ENCODE measurements around the gene CSRP2.
A peak's percentile ranks its signal among the peaks of the same experiment; 100 is the strongest.

Gene CSRP2

GRCh38 chr12:76879710-76880518, 1.1 kb upstream of the CSRP2 start:
- Histone ChIP-seq H3K27ac (peak overlapping the region; percentile 70), H3K4me3 (ENCODE audit: low read depth, low read length) (peak overlapping the region; percentile 77), H3K36me3 (replicated peaks) (no peaks in the 10 kb centered on the region), H3K27me3 (replicated peaks) (no peaks in the 10 kb centered on the region)
- in situ Hi-C loops (cut with HindIII; ENCODE audit: low pct_ligation_motif_present, low sequenced_read_pairs), result no loop called here
- no peak for TF ChIP-seq CTCF (IDR thresholded peaks at IDR 0.05; ENCODE audit: low read depth, low read length, missing control alignments)
- DNase-seq, result peak; percentile 45

- peak; percentile 28 for TF ChIP-seq CTCF (IDR thresholded peaks at IDR 0.05; ENCODE audit: low read depth, low read length, missing control alignments)
- in situ Hi-C loops (cut with HindIII; ENCODE audit: low pct_ligation_motif_present, low sequenced_read_pairs), result no loop called here
Observed at GRCh38 chr12:76878099-76878898, 520 bp downstream of the CSRP2 start.

GRCh38 chr12:76876696-76877229, 2.1 kb downstream of the CSRP2 start:
- Histone ChIP-seq H3K27me3 (replicated peaks) (no peaks in the 10 kb centered on the region), H3K27ac (no peak overlapping the region), H3K4me3 (ENCODE audit: low read depth, low read length) (no peak overlapping the region), H3K36me3 (replicated peaks) (no peaks in the 10 kb centered on the region)
- DNase-seq, result no peak
- TF ChIP-seq CTCF (IDR thresholded peaks at IDR 0.05; ENCODE audit: low read depth, low read length, missing control alignments), result peak; percentile 7
- in situ Hi-C loops (cut with HindIII; ENCODE audit: low pct_ligation_motif_present, low sequenced_read_pairs), result no loop called here

More at GRCh38 chr12:76878099-76878898, 520 bp downstream of the CSRP2 start:
- H3K27me3 ChIP-seq (replicated peaks), result no peaks in the 10 kb centered on the region
- H3K4me3 ChIP-seq (ENCODE audit: low read depth, low read length), result peak overlapping the region; percentile 77
- no peaks in the 10 kb centered on the region for H3K36me3 ChIP-seq (replicated peaks)
- H3K27ac ChIP-seq, result no peak overlapping the region
- no peak for DNase-seq

- TF ChIP-seq CTCF (IDR thresholded peaks at IDR 0.05; ENCODE audit: low read depth, low read length, missing control alignments), result no peak
- no peak overlapping the region for H3K4me3 ChIP-seq (ENCODE audit: low read depth, low read length)
- H3K27ac ChIP-seq, result no peak overlapping the region
- in situ Hi-C loops (cut with HindIII; ENCODE audit: low pct_ligation_motif_present, low sequenced_read_pairs), result no loop called here
- no peaks in the 10 kb centered on the region for H3K27me3 ChIP-seq (replicated peaks)
- DNase-seq, result no peak
- H3K36me3 ChIP-seq (replicated peaks), result no peaks in the 10 kb centered on the region
Observed at GRCh38 chr12:76874491-76875190, 4.2 kb downstream of the CSRP2 start.

GRCh38 chr12:76874027-76874426, 4.8 kb downstream of the CSRP2 start:
- Histone ChIP-seq H3K36me3 (replicated peaks) (no peaks in the 10 kb centered on the region), H3K4me3 (ENCODE audit: low read depth, low read length) (no peak overlapping the region), H3K27ac (no peak overlapping the region), H3K27me3 (replicated peaks) (no peaks in the 10 kb centered on the region)
- in situ Hi-C loops (cut with HindIII; ENCODE audit: low pct_ligation_motif_present, low sequenced_read_pairs), result no loop called here
- DNase-seq, result no peak
- no peak for TF ChIP-seq CTCF (IDR thresholded peaks at IDR 0.05; ENCODE audit: low read depth, low read length, missing control alignments)
